Measurements from ENCODE around the gene SLC22A23. TPM values are rescaled to one million over a fixed set of nuclear protein-coding genes. Genes with fewer than 3 reads are reported as not detected.

SLC22A23 gene
- total RNA-seq, 1 donor from 2014 or later: 14.6 TPM

GRCh38 chr6:3426927-3427686 lies 29.7 kb downstream of the SLC22A23 start:
- Mint-ChIP-seq H3K27ac (ENCODE audit: unreplicated experiment) (no peak overlapping the region), H3K4me1 (peaks cover 29% of the 10 kb centered on the region)
- TF ChIP-seq CTCF (conservative IDR thresholded peaks at IDR 0.05): no peak

DNA sequence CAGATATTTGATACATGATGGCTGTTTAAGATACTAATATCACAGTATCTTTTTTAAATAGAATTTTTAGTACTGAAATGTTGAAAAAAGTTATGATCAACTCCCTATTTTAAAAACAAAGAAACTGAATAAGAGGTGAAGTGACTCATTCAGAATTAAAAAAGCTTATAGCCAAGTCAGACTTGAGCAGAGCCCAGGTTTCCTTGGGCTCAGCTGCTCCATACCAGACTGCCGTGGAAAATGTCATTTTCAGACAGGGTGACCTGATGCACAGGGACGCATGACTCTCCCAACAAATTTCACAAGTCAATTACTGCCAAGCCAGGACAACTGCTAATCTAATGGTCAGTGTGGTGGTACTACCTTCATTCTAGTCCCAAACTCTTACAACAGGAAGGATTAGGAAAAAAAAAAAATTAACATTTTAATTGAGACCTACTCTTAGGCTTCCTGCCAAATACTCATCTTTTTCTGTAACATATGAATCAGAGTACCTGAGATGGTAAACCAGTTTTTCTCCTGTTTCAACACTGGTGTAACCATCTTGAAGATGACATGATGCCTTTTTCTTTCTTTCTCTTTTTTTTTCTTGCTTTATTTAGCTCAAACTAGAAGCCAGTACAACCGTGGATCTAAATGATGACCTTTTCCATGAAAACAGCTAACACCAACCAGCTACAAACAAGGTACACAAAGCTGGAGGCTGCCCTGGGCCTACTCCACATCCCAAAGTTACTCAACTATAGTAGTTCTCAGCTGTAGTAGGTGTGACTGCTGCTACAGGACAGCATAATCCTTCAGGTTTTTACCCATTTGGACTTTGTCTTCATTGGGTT lies 30.5 kb downstream of the SLC22A23 start:
- no peak for TF ChIP-seq CTCF (conservative IDR thresholded peaks at IDR 0.05)
- H3K4me3 Mint-ChIP-seq: no peak overlapping the region
- no peak overlapping the region for H3K27ac Mint-ChIP-seq (ENCODE audit: unreplicated experiment)
- peaks cover 11% of the 10 kb centered on the region for H3K27me3 Mint-ChIP-seq (ENCODE audit: low read depth)
- H3K36me3 Mint-ChIP-seq (ENCODE audit: low read depth): no peaks in the 10 kb centered on the region
- no peak for DNase-seq (ENCODE audit: low read depth, low spot score)
- no peaks in the 10 kb centered on the region for H3K9me3 Mint-ChIP-seq
- H3K4me1 Mint-ChIP-seq: peaks cover 37% of the 10 kb centered on the region

More at GRCh38 chr6:3426927-3427686, 29.7 kb downstream of the SLC22A23 start:
- Mint-ChIP-seq H3K36me3 (ENCODE audit: low read depth) (no peaks in the 10 kb centered on the region), H3K9me3 (no peaks in the 10 kb centered on the region), H3K27me3 (ENCODE audit: low read depth) (peaks cover 11% of the 10 kb centered on the region), H3K4me3 (no peak overlapping the region)
- no peak for DNase-seq (ENCODE audit: low read depth, low spot score)

- TF ChIP-seq CTCF (conservative IDR thresholded peaks at IDR 0.05): no peak
- Mint-ChIP-seq H3K9me3 (no peaks in the 10 kb centered on the region), H3K27ac (ENCODE audit: unreplicated experiment) (no peak overlapping the region), H3K4me1 (peaks cover 43% of the 10 kb centered on the region), H3K27me3 (ENCODE audit: low read depth) (peaks cover 11% of the 10 kb centered on the region), H3K4me3 (no peak overlapping the region), H3K36me3 (ENCODE audit: low read depth) (no peaks in the 10 kb centered on the region)
- no peak for DNase-seq (ENCODE audit: low read depth, low spot score)
These were observed 31.3 kb downstream of the SLC22A23 start for GRCh38 chr6:3425574-3425973.

- no peak for TF ChIP-seq CTCF (conservative IDR thresholded peaks at IDR 0.05)
- H3K27me3 Mint-ChIP-seq (ENCODE audit: low read depth): peaks cover 11% of the 10 kb centered on the region
- peaks cover 48% of the 10 kb centered on the region for H3K4me1 Mint-ChIP-seq
- H3K9me3 Mint-ChIP-seq: no peaks in the 10 kb centered on the region
- H3K4me3 Mint-ChIP-seq: no peak overlapping the region
- peak overlapping the region; percentile 29 for H3K27ac Mint-ChIP-seq (ENCODE audit: unreplicated experiment)
- no peak for DNase-seq (ENCODE audit: low read depth, low spot score)
- H3K36me3 Mint-ChIP-seq (ENCODE audit: low read depth): no peaks in the 10 kb centered on the region
These were observed 32.5 kb downstream of the SLC22A23 start for GRCh38 chr6:3424185-3424927.

DNA sequence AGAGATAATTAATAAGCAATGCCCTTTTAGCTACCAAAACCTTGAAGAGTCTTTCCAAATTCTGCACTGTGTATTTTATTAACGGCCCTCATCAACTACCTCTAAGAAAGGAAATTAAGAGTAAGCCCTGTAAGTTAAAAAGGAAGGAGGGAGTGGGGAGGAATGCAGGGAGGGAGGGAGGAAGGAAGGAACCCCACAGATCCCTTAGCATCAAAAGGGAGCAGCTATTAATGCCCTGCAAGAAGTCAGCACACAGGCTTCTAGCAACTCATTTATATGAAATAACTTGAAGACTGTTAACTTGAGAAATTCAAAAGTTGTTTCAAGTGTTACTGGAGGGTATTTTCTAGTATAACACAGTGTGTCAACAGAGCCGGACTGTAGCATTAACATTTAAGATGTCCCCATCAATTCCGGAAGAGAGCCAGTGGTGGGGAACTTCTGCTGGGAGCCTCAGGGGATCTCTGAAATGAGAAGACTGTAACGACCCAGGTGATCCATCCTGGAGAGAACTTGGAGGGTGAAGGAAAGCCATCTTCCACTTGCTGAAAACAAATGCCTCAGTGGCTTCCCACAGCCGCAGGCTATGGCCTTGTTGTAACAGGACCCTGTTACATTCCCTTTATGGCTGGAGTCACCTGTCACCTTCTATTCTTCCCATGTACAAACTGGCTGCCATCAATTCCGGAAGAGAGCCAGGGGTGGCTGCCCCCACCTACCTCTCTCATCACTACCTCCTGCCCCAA lies 33.2 kb downstream of the SLC22A23 start:
- H3K9me3 Mint-ChIP-seq: no peaks in the 10 kb centered on the region
- H3K36me3 Mint-ChIP-seq (ENCODE audit: low read depth): no peaks in the 10 kb centered on the region
- DNase-seq (ENCODE audit: low read depth, low spot score): no peak
- peaks cover 48% of the 10 kb centered on the region for H3K4me1 Mint-ChIP-seq
- TF ChIP-seq CTCF (conservative IDR thresholded peaks at IDR 0.05): no peak
- peaks cover 11% of the 10 kb centered on the region for H3K27me3 Mint-ChIP-seq (ENCODE audit: low read depth)
- H3K27ac Mint-ChIP-seq (ENCODE audit: unreplicated experiment): peak overlapping the region; percentile 29
- H3K4me3 Mint-ChIP-seq: no peak overlapping the region
